ENCODE results near the gene MUSK.

DNA sequence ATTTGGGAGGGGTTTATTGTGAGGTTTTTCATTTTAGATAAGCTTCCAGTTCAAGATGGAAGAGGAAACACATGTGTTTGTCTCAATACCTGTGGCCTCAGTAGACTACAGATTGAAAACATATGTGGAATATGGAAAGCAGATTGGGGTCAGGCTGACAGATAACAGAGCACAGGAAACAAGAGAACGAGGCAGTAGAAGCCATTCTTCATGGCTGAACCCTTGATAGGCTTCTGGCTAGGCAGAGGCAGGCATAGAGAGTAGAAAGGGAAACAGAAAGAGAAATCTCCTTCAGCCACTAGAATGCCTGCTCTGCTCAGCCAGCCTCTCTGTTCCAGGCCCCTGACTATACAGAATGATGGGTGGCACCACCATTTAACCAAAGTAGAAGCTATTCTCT lies 152.5 kb downstream of the MUSK start:
- TF ChIP-seq, protein P1, sequence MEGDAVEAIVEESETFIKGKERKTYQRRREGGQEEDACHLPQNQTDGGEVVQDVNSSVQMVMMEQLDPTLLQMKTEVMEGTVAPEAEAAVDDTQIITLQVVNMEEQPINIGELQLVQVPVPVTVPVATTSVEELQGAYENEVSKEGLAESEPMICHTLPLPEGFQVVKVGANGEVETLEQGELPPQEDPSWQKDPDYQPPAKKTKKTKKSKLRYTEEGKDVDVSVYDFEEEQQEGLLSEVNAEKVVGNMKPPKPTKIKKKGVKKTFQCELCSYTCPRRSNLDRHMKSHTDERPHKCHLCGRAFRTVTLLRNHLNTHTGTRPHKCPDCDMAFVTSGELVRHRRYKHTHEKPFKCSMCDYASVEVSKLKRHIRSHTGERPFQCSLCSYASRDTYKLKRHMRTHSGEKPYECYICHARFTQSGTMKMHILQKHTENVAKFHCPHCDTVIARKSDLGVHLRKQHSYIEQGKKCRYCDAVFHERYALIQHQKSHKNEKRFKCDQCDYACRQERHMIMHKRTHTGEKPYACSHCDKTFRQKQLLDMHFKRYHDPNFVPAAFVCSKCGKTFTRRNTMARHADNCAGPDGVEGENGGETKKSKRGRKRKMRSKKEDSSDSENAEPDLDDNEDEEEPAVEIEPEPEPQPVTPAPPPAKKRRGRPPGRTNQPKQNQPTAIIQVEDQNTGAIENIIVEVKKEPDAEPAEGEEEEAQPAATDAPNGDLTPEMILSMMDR (conservative IDR thresholded peaks at IDR 0.05; ENCODE audit: low read depth in 2 of 2) = no peak
- TF ChIP-seq POLR2AphosphoS5 (IDR thresholded peaks at IDR 0.05; ENCODE audit: low read depth) = no peak
- no peak for TF ChIP-seq EZH2 (IDR thresholded peaks at IDR 0.05; ENCODE audit: low read depth, unreplicated experiment)
- TF ChIP-seq, protein P2, sequence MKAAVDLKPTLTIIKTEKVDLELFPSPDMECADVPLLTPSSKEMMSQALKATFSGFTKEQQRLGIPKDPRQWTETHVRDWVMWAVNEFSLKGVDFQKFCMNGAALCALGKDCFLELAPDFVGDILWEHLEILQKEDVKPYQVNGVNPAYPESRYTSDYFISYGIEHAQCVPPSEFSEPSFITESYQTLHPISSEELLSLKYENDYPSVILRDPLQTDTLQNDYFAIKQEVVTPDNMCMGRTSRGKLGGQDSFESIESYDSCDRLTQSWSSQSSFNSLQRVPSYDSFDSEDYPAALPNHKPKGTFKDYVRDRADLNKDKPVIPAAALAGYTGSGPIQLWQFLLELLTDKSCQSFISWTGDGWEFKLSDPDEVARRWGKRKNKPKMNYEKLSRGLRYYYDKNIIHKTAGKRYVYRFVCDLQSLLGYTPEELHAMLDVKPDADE (IDR thresholded peaks at IDR 0.05) = no peak
- no peak for TF ChIP-seq JUNB (IDR thresholded peaks at IDR 0.05; ENCODE audit: unreplicated experiment)

Data from GM23338 (cell line).